GM18517 (cell line): ENCODE data around the gene IQSEC1.

ENCODE experiments used
- ATAC-seq: cut with Tn5 transposase; IDR thresholded peaks from one replicate; pipeline ENCODE4 v1.9.1; 2021; ENCODE audit warnings: mild to moderate bottlenecking, moderate library complexity; ENCODE audit not compliant: unreplicated experiment

The IQSEC1 gene

GRCh38 chr3:12941495-12942023, 131.7 kb downstream of the IQSEC1 start:
- no peak for ATAC-seq

DNA sequence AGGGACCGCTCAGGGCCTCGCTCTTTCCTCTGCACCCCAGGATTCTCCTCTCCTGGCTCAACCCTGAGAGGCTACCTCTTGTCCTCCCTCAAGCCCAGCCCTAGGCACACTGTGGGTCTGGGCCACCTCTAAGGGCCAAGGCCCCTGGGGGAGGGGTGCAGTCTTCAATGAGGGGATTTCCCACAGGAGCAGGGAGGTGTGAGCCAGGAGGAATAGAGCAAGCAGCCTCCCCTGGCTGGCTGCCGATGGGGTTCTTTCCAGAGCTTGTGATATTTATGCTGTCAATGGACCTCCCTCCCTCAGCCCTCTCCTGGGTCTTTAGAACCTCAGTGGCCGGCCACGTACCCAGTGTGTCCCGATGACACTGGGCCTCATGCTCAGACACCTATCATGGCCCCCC, 132.4 kb downstream of the IQSEC1 start:
- ATAC-seq = no peak

- ATAC-seq = no peak
Observed at GRCh38 chr3:12939137-12939536, 134.1 kb downstream of the IQSEC1 start.

- ATAC-seq = no peak
Observed at GRCh38 chr3:12938258-12938711, 134.9 kb downstream of the IQSEC1 start.

- ATAC-seq = no peak
Observed at GRCh38 chr3:12935861-12936830, 137.1 kb downstream of the IQSEC1 start.

DNA sequence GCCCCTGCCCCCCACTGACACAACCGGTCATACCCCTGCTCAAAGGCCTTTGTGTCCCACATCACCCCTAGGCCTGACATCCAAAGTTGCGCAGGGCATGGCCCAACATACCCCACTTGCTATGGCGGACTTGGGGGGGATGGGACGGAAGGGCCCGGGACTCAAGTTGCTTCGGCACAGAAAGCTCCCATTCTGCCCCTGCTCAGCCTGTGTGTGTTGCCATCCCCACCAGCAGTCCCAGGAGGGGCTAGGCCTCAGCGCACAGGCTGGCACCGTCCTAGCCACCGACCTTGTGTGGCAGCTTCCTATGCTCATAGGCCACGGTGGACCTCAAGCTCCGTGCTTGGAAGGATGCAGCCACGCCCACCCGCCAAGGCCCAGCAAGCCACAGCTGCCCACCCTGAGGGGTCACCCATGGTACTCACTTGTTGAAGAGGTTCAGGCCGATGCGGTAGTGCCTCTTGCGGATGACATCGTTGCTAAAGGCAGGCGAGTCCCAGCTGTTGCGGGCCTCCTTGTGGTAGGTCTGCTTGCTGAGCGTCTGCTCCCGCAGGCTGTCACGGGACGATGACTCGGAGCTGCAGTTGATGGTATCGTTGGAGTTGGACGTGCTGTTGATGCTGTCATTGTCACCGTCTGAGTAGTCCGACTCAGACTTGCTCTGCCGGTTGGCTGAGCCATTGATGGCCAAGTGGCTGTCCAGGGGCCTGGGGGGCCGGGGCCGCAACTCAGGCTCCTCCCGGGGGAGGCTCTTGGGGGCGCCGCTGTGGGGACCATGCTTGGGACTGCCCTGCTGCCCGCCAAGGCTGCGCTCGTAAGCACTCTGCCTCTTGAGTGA, 138.0 kb downstream of the IQSEC1 start:
- no peak for ATAC-seq

GRCh38 chr3:12934431-12934830, 138.8 kb downstream of the IQSEC1 start:
- no peak for ATAC-seq

DNA sequence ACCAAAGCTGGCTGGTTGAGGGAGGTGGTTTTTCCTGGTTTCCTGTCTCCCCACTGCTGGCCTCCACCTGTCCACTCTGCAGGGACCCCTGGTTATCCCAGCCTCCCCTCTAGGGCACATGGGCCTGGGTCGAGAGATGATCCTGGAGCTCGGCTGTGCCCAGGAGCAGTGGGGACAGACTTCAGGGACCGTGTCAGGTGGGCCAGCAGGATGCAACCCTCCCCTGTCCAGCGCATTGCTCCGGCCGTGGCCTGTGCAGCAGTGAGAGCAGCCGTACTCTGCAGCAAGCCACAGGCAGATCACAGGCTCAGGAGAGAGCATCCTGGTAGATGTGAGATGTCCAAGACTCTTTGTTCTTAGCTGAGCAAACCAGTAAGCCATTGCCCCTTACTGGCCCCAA, 139.3 kb downstream of the IQSEC1 start:
- ATAC-seq = no peak

GRCh38 chr3:12932754-12933153, 140.5 kb downstream of the IQSEC1 start:
- ATAC-seq = no peak

- ATAC-seq = no peak
Observed at GRCh38 chr3:12932347-12932746, 140.9 kb downstream of the IQSEC1 start.

GRCh38 chr3:12931273-12931905, 141.8 kb downstream of the IQSEC1 start:
- ATAC-seq = no peak

GRCh38 chr3:12929801-12930200, 143.4 kb downstream of the IQSEC1 start:
- no peak for ATAC-seq

DNA sequence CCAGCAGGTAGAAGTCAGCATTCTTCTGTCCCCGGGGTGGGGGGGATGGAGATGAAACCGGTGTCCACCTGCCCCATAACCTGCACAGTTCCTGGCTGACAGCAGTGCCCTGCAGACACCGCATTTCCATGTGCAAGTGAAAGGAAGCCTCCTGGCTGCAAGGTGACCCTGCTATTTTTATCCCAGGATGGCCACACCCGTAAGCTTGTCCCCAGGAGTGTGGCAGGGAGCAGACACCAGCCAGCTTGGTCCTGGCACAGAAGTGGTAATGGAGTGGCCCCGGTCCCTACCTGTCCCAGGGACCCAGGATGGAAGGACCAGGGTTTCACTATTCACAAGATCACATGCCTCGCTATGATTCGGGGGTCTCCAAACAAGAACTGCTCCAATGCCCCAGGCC, 146.6 kb downstream of the IQSEC1 start:
- ATAC-seq = no peak

- no peak for ATAC-seq
Observed at GRCh38 chr3:12925648-12926047, 147.6 kb downstream of the IQSEC1 start.

- ATAC-seq = no peak
Observed at GRCh38 chr3:12924437-12924836, 148.8 kb downstream of the IQSEC1 start.

DNA sequence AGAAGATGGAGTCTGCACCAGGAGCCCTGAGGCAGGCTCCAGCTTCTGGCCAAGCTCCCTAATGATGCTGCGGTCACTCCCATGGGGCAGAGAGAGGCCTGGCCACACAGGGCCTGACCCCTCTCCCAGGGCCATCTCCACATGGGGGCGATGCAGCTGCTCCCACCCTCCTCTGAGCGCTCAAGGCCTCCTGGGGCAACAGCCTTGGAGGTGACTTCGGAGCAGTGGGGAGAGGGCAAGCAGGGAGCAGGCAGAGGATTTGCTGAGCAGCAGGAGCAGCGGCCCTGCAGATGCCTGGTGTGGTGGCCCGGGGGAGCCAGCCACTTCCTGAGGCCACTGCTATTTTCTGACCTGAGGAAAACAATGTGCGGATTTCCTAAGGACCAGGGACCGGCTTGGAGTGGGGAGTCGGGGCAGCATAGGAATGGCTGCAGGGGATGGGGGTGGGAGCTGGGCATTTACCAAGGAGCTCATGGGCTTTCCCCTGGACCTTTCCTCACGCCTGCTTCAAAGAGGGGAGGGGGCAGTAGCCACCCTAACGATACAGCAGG, 150.3 kb downstream of the IQSEC1 start:
- no peak for ATAC-seq

DNA sequence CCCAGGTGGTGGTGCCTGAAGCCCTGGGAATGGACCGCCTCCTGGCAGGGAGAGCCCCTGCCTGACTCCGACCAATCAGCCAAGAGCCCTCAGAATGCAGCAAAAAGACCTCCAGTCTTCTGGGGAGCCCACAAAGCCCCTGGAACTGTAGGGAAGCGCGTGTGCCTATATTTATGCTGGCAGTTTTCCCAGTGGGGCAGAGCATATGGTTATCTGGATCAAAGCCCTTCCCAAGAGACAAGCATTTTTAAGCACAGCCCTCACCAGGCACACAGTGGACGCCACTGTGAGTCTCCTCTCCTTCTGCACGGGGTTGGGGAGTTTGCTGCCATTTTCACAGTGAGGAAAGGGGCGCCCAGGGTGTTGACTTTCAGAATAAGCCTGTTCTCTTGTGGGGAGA, 150.9 kb downstream of the IQSEC1 start:
- ATAC-seq = no peak

- no peak for ATAC-seq
Observed at GRCh38 chr3:12921736-12922135, 151.5 kb downstream of the IQSEC1 start.

DNA sequence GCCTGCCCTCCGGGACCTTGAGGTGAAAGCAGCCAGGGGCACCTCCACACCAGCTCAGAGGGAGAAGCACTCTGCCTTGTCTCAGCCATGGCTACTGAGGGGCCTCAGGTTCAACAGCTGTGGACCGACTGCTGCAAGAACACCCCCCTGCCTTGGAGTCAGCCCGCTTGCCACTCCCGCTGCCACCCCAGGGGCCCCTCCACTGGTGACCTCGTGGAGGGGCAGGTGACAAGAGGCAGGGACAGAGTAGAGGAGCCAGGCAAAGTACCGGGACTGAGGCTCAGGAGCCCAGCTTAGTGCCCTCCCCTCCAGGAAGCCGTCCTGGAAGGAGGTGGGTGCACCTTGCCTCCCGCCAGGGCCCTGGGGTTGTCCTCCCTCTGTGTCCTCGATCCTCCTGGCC, 152.3 kb downstream of the IQSEC1 start:
- ATAC-seq = no peak

DNA sequence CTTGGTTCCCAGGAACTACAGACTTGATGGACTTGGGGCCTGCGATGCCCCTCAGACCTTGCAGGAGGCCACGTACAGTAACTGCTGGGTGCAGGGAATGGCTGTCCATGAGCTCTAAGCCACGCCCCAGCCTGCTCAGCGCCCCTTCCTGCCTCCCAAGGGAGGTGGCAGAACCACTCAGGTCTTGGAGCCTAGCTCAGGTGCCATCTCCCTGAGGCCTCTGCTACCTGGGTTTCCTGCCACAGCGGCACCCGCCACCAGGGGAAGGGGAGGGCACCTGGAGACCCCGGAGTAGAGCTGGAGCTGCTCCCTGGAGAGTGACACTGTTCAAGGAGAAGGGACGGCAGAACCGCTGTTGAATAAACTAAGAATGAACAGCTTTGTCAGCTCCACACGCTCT, 154.0 kb downstream of the IQSEC1 start:
- no peak for ATAC-seq

- no peak for ATAC-seq
Observed at GRCh38 chr3:12918231-12918630, 155.0 kb downstream of the IQSEC1 start.
